Stimulated activated CD4-positive, alpha-beta T cell treated with anti-CD3 and anti-CD28 coated beads, Interleukin-12 subunit alpha, Interleukin-12 subunit beta, amount 100 ng/mL, for 48 hours (primary cell): ENCODE data around the gene TMPRSS7.
A peak's percentile ranks its signal among the peaks of the same experiment; 100 is the strongest.

Experiments
- DNase-seq, 3 donors: peaks; one replicate each; pipeline ENCODE4 v3.0.0-alpha.2; 2020; ENCODE audit warnings: low read depth in 2 of 3, low spot score in 1 of 3

The TMPRSS7 gene, protein sequence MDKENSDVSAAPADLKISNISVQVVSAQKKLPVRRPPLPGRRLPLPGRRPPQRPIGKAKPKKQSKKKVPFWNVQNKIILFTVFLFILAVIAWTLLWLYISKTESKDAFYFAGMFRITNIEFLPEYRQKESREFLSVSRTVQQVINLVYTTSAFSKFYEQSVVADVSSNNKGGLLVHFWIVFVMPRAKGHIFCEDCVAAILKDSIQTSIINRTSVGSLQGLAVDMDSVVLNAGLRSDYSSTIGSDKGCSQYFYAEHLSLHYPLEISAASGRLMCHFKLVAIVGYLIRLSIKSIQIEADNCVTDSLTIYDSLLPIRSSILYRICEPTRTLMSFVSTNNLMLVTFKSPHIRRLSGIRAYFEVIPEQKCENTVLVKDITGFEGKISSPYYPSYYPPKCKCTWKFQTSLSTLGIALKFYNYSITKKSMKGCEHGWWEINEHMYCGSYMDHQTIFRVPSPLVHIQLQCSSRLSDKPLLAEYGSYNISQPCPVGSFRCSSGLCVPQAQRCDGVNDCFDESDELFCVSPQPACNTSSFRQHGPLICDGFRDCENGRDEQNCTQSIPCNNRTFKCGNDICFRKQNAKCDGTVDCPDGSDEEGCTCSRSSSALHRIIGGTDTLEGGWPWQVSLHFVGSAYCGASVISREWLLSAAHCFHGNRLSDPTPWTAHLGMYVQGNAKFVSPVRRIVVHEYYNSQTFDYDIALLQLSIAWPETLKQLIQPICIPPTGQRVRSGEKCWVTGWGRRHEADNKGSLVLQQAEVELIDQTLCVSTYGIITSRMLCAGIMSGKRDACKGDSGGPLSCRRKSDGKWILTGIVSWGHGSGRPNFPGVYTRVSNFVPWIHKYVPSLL

DNA sequence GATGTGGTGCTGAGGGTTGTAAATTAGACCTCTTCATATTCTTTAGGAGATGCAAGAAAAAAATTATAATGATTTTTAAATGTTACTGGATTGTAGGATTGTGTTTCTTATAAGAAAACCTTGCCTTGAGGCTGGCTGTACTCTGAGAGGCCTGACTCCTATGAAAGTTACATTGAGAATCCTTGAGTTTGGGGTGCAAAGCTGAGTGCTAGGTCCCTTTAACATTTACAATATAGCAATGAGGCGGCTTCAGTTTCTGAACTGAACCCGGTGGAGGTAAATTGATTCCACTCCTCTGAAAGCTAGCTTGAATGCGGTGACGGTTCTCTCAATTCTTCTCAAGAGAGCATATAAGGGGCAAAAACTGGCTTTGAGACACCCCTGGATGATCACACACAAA lies at the start of gene TMPRSS7:
Gene TMPRSS7, plus strand, starts transcription at position 301 of the 400 bp plus-strand sequence. CDS start 110 bp downstream, outside the sequence.
- no peak for DNase-seq

DNA sequence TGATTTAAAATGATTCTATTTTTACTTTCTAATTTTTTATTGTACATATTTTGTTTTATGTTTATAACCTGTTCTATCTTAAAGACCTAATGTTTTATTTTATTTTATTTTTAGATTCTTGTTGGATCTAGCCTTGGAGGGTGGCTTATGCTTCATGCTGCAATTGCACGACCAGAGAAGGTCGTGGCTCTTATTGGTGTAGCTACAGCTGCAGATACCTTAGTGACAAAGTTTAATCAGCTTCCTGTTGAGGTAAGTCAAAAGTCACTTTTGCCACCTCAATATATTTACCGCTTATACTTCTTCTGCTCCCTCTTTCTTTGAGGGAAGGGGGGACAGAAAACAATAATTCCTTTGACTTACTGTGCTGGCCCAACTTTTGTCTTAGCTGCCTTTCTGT lies 47.7 kb upstream of the TMPRSS7 start:
- no peak for DNase-seq

DNA sequence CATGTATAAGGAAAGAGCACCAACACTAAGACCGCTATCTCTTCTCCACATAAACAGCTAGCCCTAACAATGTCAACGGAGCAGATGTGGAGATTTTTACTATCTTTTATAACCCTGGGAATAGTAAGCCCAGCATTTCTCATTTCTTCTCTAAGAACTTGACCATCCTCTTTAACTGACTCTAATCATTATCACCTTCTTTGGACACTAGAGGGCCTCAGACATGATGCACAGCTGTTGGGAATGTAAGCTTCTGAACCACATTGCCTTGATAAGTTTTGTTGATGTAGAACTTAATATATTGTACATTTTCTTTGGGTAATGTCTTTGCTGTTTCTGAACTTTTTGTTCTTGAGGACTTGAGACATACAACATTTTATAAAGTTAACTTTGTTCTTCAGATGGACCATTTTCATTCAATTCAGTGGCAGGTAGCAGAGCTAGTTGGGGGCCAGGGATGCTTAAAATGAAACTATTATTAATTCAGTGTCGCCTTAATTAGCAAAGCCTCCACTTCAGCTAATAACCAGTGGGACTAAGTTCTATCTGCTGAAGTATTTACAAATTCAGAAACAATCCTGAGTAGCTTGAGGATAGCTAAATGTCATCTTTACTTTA lies 45.4 kb upstream of the TMPRSS7 start:
- DNase-seq, result no peak

DNA sequence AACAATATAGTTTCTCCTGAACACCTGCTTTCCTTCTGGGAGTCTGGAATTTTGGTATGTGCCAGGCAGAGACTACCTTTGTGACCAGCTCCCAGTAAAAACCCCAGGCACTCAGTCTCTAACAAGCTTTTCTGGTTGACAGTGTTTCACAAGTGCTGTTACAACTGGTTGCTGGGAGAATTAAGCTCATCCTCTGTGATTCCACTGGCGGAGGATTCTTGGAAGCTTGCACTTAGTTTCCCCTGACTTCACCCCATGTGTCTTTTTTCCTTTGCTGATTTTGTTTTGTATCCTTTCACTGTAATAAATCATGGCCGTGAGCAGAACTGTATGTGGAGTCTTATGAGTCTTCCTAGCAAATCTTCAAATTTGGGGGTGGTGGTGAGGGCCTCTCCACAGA lies 41.5 kb upstream of the TMPRSS7 start:
- no peak for DNase-seq

DNA sequence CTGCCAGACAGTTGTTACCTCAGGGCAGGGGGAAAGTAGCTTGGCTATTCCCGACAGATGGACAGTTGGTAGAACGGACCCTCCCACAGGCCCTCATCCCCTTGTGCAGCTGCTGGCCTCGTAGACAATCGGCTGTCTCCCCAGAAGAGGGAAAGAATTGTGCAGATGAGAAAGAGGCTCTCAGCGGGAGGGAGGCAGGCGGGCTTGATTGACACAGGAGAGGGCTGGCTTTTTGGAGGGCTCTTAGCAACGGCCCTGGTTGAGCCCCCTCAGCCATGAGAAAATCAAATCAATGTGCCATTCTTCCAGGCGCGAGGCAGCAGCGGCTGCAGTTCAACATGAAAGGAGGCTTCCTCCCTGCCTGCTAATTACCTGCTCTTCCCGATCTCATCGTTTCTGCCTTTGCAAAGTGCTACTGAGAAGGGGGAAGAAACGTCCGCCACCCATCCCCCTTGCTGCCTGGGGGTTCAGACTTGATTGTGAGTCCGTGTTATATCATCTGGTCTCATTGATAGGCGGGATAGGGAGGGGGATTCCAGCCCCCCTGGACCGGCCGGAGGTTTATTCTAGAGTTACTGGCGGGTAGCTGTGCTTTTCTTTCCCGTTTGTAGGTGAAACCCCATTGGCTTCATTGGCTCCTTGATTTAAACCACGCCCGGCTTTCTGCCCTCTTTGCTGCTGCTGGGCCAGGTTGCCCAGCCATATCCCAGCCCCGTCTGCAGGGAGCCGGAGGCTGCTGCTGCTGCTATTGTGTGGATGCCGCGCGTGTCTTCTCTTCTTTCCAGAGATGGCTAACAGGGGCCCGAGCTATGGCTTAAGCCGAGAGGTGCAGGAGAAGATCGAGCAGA lies 35.7 kb upstream of the TMPRSS7 start, which contains the start of gene TAGLN3:
Gene TAGLN3, plus strand, starts transcription at position 287 of the 848 bp plus-strand sequence. Its CDS starts 501 bp downstream, at position 788.
- DNase-seq, result no peak

GRCh38 chr3:111999484-112000324 lies 34.8 kb upstream of the TMPRSS7 start:
- DNase-seq, result no peak

GRCh38 chr3:112000367-112000771 lies 34.2 kb upstream of the TMPRSS7 start:
- DNase-seq, result no peak

GRCh38 chr3:112000966-112001365 lies 33.6 kb upstream of the TMPRSS7 start:
- no peak for DNase-seq

GRCh38 chr3:112001526-112001925 lies 33.0 kb upstream of the TMPRSS7 start:
- no peak for DNase-seq

DNA sequence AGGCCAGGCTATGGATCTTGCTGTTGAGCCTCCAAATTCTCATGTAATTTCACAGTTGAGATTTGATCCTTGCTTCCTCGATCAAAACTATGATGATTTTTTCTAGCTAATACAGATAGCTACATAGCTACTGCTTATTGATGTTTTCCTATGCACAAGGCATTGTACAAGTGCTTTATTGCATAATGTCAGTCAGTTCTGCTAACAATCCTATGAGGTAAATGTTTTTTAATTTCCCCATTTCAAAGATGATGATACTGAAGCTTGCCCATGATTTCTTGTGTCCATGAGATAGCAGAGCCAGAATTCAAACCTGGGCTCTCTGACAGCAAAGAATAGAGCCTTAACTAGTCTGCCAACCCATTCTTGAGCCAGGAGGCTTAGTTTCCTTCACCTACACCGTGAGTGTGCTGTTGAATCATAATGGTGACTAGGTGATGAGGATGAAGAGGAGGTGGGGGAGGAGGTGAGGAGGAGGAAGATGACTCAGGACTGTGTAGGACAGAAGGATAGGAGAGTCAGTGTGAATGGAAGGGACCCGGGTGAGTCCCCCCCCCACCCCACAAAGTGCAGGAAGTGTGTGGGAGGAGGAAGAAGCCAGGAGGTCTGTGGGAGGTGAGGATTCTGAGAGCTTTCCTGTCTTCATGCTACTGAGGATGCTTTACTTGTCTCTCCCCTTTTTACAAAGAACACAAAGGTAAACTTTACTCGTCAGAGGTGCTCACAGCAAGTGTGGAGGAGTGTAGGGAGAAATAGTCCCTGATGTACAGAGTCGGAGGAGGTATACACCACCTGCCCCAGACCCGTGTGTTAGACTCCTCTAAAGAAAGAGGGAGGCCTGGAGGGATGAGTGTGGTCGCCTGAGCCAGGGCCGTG lies 32.2 kb upstream of the TMPRSS7 start:
- DNase-seq, result peak in 2 of 3 donors; percentile 14 to 50

DNA sequence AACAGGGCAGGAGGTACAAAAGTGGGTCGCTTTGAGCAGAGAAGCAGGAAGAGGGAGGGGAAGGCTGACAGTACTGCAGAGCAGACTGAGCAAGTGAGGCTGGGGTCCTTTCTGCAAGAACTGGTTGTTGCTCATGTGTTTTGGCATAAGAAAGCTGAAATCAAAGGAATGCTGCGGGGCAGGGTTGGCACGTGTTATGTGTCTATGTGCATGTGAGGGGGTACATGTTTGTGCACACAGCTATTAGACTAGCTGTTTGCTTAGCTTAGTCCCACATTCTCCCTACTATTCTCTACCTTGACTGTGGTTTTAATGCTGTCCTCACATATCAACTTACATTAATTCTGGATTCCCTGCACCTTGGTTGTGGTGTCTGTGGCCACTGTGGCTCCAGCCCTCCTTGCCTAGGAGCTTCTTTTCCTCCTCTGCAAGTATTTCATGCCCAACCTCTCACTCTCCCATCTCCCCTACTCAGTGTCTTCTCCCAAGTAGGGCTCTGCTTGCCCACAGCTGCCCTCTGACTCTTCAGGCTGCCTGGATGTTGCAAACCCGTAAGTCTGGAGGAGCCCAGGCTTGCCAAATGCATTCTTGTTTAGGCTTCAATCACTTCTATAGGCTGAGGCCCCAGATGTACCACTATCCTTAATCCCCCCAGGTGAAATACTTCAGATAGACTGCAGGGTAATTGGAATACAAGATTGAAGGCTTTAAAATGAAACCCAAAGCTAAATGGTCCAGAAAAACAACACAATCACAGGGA lies 31.0 kb upstream of the TMPRSS7 start:
- DNase-seq, result no peak

- no peak for DNase-seq
Measured at GRCh38 chr3:112004187-112004586, 30.3 kb upstream of the TMPRSS7 start.

DNA sequence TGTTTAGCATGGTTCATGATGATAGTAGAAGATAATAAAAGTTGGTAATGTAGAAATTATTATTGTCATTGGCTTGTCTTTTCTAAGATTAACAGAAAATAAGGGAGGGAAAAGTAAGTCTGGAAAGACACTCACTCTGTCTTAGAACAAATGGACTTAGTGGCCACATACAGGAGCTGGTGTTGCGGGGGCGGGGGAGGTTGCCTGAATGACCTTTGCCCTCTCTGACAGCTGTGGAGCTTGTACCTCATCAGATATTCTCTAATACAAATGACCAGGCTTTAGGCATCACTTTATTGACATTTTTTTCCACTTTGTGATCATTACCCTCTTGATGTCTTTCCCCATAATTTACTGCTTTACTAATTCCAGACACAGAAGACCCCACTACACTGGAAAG lies 29.9 kb upstream of the TMPRSS7 start:
- no peak for DNase-seq

DNA sequence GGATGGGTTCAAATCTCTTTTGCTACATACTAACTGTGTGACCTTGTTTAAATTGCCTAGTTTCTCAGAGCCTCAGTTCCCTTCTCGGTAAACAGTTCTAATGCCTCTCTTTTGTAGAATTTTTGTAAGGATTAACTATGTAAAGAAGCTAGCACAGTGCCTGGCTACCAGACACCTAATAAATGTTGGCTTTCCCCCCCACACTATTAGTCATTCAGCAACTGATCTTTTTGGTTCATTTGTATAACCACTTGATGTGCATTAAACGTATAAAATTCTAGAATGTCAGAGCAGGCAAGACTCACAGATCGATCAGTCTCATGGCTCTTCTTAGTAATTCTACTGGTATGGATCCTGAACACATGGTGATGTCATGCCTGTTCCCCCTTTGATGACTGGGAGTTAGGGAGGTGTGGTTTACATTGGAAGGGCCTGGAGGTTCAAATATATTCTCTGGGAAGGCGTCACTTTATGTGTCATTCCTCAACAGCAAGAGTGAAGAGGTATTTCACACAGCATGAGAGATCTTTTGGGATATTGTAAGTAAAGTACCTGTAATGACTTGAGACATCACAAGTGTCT lies 29.4 kb upstream of the TMPRSS7 start:
- DNase-seq, result no peak

GRCh38 chr3:112007633-112008032 lies 26.9 kb upstream of the TMPRSS7 start:
- no peak for DNase-seq

DNA sequence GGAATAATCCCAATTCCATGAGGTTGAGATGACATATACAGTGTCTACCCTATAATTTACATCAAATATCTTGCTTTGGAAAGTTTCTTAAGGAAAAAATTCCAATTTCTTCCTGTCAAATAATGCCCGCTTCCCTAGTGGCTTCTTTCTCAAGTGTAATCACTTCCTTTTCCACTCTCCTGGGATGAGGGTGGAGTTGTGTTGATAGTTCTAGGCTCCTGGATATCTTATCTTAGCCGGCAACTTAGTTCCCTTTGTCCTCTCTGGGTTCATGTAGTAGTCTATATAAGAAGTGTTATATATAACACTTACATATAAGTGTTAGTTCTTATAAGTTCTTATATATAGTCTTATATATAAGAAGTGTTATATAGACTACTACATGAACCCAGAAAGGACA lies 24.9 kb upstream of the TMPRSS7 start:
- DNase-seq, result no peak

DNA sequence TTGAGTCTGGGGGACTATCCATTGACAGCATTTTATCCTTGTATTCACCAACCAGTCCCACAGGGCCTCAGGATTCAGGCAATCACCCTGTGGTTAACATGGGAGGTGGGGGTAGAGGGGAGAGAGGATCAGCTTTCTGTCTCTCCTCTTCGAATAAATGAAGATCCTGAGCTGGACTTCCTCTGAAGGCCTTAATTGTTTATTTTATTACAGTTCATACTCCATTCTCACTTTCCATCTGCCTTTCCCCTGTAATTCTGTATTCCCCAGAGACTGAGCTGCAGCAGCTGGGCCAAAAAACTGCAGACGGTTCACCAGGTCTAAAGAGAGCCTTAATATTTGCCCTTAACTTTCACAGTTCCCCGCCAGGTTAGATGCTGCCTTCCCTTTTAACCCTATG lies 23.9 kb upstream of the TMPRSS7 start:
- DNase-seq, result no peak
